NCI-H2107 treated with DMSO at 0.1 percent for 48 hours (cell line): ENCODE data around the gene CTSC.
"Not testable (repeated sequence)": the region's sequence is repeated elsewhere in the genome, so short reads cannot be mapped to it uniquely, and the experiment has no call there.

Experiments used
- DNase-seq: peaks from one replicate; lab custom pipeline; 2025; ENCODE audit not compliant: unreplicated experiment; lab: John Stamatoyannopoulos, UW

Gene CTSC

DNA sequence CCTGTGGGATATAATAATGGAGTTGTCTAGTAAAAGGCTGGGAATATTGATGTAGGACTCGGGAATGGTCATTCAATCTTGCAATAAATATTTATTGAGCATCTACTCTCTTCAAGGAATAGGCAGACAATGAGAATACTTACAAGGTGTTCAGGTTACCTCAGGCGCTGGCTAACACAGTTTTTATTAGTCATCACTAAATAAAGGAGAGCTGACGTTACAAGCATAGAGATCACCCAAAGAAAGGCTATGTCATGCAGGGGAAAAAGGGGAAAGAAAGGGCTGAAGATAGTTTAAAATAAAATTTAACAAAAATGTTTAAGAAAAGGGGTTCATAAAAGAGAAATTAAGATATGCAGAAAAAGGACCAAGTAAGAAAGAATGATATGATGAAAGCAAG is 15.8 kb upstream of the CTSC start:
- no peak for DNase-seq

DNA sequence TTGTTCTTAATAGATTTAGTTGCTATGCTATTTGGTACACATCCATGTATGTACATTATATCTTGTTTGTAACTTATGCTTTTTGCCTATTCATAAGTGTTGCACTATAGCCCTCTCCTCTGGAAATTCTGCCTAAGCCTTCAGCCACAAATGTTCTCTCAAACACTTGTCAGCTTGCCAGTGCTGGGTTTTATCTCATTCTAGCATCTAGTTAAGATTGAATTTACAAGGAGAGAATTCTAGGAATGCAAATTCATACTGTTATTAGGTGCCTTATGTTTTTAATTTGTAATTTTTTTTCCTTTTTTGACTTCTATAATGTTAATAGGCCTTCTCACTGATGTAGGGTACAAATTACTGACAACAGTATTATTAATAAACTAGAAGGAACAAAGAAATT is 14.6 kb upstream of the CTSC start:
- no peak for DNase-seq

DNA sequence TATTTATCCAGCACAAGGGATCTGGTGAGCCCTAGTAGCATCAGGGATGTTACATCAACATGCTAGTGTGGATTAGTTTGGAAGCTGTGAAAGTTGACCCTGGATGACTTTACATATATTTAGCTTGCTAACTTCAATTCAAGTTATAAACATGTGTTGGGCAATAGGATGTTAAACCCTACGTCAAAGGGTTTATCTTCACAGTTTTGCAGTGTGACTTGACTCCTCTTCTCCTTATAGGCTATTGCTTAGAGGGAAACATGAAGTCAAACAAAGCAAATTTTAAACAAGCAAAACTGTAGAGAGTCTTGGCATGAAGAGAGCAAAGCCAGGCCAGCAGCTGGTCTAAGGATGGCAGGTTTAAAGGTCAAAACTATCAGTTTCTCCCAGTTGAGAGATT is 11.3 kb upstream of the CTSC start:
- DNase-seq = no peak

DNA sequence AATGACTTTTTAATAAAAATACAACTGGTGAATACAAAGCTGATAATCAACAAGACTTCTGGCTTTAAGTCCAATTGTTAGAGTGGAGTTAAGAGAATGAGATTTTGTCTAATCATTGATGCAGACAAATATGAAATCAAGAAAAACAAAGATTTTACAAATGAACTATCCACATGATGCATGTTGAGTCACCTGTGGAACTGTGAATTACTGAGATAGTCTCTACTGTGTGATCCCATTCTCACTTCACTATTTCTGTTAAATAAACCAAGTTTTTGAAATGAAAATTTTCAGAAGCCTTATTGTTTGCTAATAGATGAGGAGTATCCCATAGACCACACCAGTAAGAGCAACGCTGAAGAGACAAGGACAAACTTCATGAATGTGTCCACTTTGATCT is 8.4 kb upstream of the CTSC start:
- DNase-seq = no peak

DNA sequence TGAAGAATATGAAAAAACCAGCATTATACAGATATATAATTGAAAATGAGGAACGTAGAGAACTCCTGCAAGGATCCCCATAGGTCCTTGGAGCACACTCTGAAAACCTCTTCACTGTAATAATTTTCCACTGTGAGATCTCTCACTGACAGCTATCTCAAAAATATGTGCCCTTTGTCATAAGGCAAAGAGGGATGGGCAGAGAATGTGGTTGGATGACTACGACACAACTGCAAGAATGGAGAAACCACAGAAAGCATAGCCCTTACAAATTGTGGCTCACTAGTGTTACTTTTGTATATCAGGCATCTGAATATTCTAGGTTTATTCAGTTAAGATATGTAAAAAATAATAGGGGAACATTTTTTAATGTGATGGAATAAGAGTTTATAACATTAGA is 7.9 kb upstream of the CTSC start:
- no peak for DNase-seq

DNA sequence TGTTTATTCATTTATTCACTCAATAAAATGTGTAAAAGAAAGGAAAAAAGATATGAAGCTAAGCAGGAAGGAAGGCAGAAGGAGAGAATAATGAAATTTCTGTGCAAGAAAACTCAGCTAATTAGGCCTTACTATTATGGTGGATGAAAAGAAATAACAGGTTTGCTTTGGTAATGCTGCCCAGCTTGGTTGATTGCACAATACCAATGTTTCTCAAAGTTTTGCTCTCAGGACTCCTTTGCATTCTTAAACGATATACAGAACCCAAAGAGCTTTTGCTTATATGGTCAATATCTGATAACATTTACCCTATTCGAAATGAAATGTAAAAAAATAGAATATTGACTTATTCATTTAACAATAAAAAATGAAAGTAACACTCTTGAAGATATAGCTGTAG is 7.3 kb upstream of the CTSC start:
- no peak for DNase-seq

DNA sequence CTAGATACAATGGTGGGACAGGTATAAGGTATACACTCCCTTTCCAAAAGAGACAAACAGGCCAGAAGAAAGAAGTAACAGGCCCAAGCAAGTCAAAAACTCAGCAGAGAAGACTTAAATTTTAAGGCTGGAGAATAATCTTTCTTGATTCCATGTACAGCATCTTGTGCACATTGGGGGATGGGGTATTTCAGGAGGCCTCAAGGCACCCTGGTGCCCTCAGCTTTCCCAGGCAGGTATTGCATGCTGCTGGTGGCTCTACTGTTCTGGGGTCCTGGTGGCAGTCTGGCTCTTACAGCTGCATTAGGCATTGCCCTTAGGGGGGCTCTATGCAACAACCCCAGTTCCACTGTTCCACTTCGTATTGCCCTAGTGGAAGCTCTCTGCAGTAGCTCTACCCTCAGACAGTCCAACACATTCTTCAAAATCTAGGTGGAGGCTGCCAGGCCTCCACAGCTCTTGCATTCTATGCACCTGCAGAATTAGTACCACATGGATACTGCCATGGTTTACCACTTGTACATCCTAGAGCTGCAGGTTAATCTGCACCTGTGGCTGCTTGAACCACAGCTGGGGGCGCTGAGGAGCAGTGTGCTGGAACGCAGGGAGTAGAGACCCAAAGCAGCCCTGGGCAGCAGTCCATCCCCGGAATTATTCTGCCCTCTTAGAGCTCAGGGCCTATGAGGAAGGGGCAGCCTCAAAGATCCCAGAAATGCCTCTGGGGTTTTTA is 4.2 kb upstream of the CTSC start:
- no peak for DNase-seq

DNA sequence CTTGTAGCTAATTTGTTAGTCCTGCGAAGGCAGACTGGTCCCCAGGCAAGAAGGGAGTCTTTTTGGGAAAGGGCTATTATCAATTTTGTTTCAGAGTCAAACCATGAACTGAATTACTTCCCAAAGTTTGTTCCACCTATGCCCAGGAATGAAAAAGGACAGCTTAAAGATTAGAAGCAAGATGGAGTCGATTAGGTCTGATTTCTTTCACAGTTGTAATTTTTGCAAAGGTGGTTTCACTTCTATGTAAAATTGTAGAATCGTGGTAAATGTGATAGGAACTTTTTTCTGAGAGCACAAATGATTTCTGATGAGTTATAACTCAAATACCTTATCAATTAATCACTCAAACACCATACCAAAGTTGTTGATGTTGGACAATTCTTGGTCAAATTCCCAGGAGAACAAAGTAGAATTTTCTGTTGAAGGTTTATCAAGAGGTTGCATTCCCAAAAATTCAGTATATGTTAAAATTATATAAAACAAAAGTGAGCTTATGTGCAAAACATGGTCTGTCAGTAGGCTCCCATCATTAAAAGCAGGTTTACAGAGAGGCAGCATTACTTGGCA is 2.9 kb upstream of the CTSC start:
- DNase-seq = no peak

DNA sequence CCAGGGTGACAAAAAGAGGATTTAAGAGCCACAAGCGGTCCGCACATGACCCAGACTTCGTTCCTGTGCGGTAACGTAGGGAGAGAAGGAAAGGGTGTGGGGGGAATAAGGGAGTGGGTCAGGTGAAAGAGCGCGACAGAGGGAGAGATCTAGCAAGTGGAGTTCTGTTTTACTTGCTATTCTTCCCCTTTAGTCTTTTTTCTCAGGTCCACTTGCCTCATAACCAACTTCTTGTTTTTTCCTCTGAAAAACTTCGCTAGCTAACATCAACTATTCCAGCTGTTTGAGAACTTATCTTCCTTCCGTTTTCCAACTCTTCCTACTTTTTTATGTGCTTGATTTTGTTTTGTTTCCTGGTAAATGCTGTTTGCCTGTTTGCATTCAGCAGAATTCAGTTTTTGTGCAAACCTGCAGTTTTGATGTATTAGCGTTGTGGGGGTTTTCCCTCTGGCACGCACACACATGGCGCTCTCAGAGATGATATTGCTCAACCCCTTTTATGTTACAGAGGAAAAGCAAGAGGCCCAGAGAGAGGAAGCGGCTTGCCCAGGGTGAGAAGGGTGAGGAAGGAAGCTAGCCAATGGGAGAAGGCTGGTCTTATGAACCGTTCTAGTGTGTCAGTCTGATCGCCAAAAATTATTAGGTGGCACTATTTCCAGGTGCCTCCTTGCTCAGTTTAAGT is 592 bp upstream of the CTSC start:
- no peak for DNase-seq

DNA sequence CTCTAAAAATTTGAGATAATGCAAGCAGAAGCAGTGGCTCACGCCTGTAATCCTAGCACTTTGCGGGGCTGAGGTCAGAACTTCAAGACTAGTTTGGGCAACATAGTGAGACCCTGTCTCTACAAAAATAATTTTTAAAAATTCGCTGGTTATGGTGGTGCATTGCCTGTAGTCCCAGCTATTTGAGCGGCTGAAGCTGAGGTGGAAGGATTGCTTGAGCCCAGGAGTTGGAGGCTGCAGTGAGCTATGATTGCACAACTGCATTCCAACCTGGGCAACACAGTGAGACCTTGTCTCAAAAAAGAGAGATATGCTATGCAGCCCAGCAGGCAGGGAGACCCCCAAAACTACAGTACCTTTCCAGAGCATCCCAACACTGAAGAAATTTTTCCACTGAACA is 2.3 kb downstream of the CTSC start:
- DNase-seq = no peak

DNA sequence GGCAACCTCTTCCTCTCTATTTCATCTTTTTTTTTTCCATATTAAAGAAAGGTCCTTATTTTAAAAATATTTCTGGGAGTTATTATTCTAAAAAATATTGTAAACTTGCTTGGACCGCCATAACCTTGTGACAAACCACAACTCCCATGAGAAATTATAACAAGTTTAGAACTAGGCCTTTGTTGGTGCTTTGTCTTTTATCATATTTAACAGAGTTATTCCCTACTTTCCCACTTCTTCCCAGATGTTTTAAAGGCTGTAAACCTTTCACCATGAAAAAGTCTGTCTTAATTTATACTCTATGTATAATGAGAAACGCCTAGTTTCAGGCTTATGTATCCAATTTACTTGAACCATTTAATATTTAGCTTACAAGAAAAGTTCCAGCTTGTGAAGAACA is 3.7 kb downstream of the CTSC start:
- no peak for DNase-seq

DNA sequence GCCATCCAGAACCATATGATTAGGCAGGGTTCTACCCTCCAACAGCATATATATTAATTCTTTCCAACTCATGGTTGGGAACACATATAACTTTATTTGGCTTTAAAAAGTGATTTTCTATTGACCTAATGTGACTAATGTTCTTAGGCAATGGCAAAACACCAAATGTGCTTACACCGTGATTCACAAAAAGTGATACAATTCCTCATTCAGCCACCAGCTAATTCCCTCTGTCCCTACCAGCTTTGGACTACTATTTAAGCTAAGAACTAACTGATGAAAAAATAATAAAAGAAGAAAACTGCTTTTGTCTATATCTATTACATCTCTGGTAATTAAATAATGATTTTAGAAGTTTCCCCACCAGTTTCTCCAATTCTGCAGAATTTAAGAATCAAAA is 4.7 kb downstream of the CTSC start:
- DNase-seq = no peak

DNA sequence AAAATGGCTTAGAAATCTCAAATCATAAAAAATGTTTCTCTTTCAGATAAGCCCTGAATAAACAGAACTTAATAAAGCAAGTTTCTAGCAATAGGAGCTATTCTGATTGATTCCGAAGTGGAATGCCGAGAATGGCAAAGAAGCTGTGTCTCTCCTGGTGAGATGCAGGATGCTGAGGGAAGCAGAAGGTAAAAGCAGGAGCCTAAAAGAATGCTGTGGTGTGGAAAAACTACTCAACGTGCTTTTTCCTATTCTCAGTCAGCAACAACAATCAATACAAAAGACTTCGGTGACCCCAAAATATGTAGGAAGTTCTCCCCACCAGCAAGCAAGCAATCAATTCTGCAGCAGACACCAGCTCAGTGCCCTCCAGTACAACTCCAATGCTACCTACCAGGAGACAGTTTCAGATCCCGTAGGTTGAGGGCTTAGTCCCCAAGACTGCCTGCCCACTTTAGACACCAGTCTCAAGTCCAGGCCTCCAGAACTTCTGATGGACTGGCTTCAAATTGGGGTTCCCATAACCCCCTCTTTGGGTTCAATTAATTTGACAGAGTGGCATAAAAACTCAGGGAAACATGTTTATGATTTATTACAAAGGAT is 6.6 kb downstream of the CTSC start:
- no peak for DNase-seq

DNA sequence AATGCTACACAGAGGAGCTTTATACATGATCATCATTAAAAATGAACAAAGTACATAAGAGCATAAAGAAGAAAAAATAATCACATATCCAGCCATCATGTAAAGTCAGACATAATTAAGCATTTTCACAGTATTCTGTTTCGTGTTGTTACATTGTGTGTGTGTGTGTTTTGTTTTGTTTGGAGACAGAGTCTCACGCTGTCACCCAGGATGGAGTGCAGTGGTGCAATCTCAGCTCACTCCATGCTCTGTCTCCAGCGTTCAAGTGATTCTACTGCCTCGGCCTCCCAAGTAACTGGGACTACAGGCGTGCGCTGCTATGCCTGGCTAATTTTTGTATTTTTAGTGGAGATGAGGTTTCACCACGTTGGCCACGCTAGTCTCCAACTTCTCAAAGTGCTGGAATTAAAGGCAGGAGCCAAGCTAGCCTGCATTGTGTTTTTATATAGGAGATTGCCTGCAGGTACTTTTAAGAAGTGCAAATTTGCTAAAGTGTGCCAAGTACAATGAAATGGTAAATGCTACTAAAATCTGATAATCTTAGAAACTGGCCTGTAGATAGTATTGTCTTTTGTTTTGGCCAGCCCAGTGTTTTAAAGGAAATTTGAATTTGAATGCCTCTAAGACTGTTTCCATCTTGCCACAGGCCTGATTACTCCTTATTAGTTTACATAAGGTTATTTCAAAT is 7.8 kb downstream of the CTSC start:
- no peak for DNase-seq

DNA sequence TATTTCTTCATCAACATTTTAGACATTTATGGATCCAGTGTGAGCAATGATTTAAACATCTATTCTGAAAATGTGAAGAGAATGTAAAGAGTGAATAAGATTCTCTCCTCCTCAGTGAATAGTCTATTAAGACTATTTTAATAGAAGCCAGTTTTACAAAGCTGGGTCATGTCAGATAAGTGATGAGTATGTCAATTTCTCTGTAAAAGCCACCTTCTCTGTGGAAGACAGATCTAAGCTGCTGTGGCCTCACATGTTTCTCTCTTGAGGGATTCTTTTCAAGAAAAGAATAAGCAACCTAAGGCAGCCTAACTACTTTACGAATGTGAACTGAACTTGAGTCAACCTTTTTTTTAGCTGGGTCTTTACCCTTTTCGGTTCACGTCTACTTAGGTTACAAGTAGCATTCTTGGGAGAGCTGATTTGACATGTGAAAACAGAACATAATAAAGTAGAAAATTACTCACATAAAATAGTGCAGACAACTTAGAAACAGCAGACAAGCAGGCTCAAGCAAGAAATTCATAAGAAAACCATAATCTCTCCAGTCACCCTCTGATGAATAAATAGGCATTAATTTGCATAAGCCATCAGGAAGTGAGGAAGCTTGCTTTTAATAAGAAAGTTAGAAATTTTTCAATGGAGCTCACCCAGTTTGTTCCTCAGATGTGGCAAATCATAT is 9.9 kb downstream of the CTSC start:
- DNase-seq = no peak

DNA sequence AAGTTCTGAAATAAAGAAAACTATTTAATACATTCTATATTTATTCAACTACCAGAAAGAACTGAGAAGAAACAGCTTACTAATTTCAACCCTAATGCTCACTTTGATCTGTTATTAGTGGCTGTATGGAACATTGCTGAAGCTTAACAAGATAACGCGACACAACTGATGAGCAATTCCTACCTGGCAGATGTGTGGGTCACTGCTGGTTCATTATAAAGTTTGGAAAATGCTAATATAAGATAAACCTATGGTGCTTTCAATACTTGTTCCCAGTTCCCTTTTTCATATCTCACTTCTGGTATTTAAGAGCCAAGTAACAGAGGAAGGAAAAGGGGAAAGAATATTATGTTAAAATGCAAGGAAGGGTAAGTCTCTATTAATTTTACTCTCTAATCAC is 10.5 kb downstream of the CTSC start:
- no peak for DNase-seq

DNA sequence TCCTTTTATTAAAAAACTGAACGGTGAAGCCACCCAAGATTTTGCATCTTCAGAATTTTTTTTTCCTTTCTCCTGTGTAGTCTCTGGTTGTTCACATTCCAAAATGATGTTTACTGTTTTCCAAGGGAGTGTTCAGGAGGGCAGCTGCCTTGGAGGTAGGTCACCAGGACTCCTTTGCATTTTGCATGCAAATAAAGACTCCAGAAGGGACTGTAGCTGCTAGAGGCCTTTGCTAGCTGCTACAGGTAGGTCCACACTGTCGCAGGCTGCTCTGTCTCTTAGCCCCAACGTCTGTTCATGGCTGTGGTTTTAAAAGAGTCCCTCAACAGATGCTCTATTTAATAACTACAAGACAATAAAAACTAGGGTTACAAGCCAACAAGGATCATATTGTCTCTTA is 11.4 kb downstream of the CTSC start:
- DNase-seq = no peak

DNA sequence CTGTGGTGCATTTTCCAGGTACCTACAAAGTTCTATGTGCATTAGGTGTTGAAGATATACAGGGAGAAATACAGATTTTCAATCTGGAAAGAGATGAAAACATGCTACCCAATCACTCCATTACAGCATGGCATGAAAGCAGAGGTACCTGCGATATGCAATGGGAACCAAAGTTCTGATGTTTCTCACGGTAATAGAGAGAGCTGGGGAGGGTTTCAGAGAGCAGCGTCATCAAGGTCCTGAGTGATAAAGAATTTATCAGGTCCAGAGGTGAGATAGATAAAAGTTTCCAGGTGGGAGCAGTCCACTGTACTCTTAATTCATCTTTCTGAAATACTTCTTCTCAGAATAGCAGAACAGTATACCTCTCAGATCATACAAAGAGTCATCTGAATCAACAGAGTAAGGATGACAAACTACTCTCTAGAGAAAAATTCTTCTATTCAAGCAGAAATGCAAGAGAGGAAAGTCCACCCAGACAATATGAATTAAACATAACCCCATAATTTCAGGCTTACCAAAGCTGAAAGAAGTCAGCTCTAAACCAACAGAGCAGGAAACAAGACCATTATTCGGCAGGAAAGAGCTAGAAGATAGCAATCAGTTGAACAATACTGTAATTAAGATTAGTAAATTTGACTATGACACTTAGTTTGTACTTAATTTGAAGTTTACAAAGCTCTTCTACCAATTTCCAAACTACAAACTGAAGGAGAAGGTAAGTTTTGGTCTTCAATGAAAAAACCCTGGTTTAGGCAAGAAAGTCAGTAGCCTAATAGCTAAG is 12.8 kb downstream of the CTSC start:
- DNase-seq = no peak

DNA sequence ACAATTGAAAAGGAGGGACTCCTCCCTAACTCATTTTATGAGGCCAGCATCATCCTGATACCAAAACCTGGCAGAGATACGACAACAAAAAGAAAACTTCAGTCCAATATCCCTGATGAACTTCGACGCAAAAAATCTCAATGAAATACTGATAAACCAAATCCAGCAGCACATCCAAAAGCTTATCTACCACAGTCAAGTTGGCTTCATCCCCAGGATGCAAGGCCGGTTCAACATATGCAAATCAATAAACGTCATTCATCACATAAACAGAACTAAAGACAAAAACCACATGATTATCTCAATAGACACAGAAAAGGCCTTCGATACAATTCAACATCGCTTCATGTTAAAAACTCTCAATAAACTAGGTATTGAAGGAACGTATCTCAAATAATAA is 14.7 kb downstream of the CTSC start:
- not testable (repeated sequence) for DNase-seq

DNA sequence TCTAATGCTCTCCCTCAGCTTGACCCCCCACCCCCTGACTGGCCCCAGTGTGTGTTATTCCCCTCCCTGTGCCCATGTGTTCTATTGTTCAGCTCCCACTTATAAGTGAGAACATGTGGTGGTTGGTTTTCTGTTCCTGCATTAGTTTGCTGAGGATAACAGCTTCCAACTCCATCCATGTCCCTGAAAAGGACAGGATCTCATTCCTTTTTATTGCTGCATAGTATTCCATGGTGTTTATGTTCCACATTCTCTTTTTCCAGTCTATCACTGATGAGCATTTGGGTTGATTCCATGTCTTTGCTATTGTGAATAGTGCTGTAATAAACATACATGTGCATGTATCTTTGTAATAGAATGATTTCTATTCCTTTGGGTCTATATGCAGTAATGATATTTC is 16.1 kb downstream of the CTSC start:
- not testable (repeated sequence) for DNase-seq
